Measurements from ENCODE around the gene FAM53C. TPM values are rescaled to one million over a fixed set of nuclear protein-coding genes. Genes with fewer than 3 reads are reported as not detected.

Gene FAM53C
- total RNA-seq, 2 experiments from 2014 or later, result 22.8 to 25.9 TPM

- CTCF ChIA-PET, result no interaction called here
- POLR2A ChIA-PET, result no interaction called here
- intact Hi-C loops (cut with DNase I, micrococcal nuclease), result no loop called here
Observed at GRCh38 chr5:138364576-138364975, 26.5 kb downstream of the FAM53C start.

GRCh38 chr5:138366632-138367382, 28.7 kb downstream of the FAM53C start:
- Mint-ChIP-seq H3K27ac (no peak overlapping the region), H3K9me3 (ENCODE audit: low read depth) (no peaks in the 10 kb centered on the region), H3K4me3 (no peak overlapping the region), H3K27me3 (no peaks in the 10 kb centered on the region), H3K4me1 (peaks cover 41% of the 10 kb centered on the region), H3K36me3 (ENCODE audit: low read depth) (no peaks in the 10 kb centered on the region)
- POLR2A ChIA-PET, result no interaction called here
- CTCF ChIA-PET, result interaction anchor here (0.7 to 1.0 kb wide), 3 partner anchors 14 to 784 kb away, joined by 3 to 5 read pairs (median 4); no protein-coding TSS in a partner anchor
- DNase-seq (no peak), ATAC-seq (no peak)
- intact Hi-C loops (cut with DNase I, micrococcal nuclease), result no loop called here

More at GRCh38 chr5:138364576-138364975, 26.5 kb downstream of the FAM53C start:
- no peak overlapping the region for H3K4me3 Mint-ChIP-seq
- ATAC-seq (no peak), DNase-seq (no peak)
- H3K4me1 Mint-ChIP-seq, result peaks cover 50% of the 10 kb centered on the region
- H3K27ac Mint-ChIP-seq, result no peak overlapping the region
- no peaks in the 10 kb centered on the region for H3K36me3 Mint-ChIP-seq (ENCODE audit: low read depth)
- no peaks in the 10 kb centered on the region for H3K27me3 Mint-ChIP-seq
- H3K9me3 Mint-ChIP-seq (ENCODE audit: low read depth), result no peaks in the 10 kb centered on the region

GRCh38 chr5:138369261-138369660, 31.2 kb downstream of the FAM53C start:
- DNase-seq (no peak), ATAC-seq (no peak)
- Mint-ChIP-seq H3K36me3 (ENCODE audit: low read depth) (no peaks in the 10 kb centered on the region), H3K9me3 (ENCODE audit: low read depth) (no peaks in the 10 kb centered on the region), H3K27ac (peak overlapping the region; percentile 29), H3K4me1 (peaks cover 41% of the 10 kb centered on the region), H3K4me3 (no peak overlapping the region), H3K27me3 (no peaks in the 10 kb centered on the region)
- intact Hi-C loops (cut with DNase I, micrococcal nuclease), result no loop called here
- POLR2A ChIA-PET, result interaction anchor here (0.6 kb wide), 1 partner anchor 156 kb away, joined by 6 read pairs; the partner anchor contains the start of gene CDC23
- CTCF ChIA-PET, result interaction anchor here (1.1 to 5.8 kb wide), 3 partner anchors 9 to 151 kb away, joined by 5 to 64 read pairs (median 6); partner anchors contain the start of gene KDM3B

GRCh38 chr5:138369706-138370105, 31.6 kb downstream of the FAM53C start:
- ChIA-PET POLR2A (interaction anchor here (0.6 kb wide), 1 partner anchor 156 kb away, joined by 6 read pairs; the partner anchor contains the start of gene CDC23), CTCF (interaction anchor here (1.1 to 5.8 kb wide), 5 partner anchors 9 to 334 kb away, joined by 3 to 64 read pairs (median 6); partner anchors contain the start of gene KDM3B)
- H3K27me3 Mint-ChIP-seq, result no peaks in the 10 kb centered on the region
- H3K4me1 Mint-ChIP-seq, result peaks cover 40% of the 10 kb centered on the region
- DNase-seq (no peak), ATAC-seq (no peak)
- no peak overlapping the region for H3K4me3 Mint-ChIP-seq
- intact Hi-C loops (cut with DNase I, micrococcal nuclease), result no loop called here
- H3K9me3 Mint-ChIP-seq (ENCODE audit: low read depth), result no peaks in the 10 kb centered on the region
- H3K36me3 Mint-ChIP-seq (ENCODE audit: low read depth), result no peaks in the 10 kb centered on the region
- peak overlapping the region; percentile 29 for H3K27ac Mint-ChIP-seq

- ChIA-PET POLR2A (interaction anchor here (0.7 kb wide), 1 partner anchor 39 kb away, joined by 5 read pairs; the partner anchor contains the start of gene CDC25C), CTCF (interaction anchor here (0.6 to 5.8 kb wide), 7 partner anchors 8 to 817 kb away, joined by 3 to 64 read pairs (median 4); partner anchors contain the start of genes KDM3B and PKD2L2)
- no peaks in the 10 kb centered on the region for H3K9me3 Mint-ChIP-seq (ENCODE audit: low read depth)
- H3K4me1 Mint-ChIP-seq, result peaks cover 40% of the 10 kb centered on the region
- no peak overlapping the region for H3K27ac Mint-ChIP-seq
- ATAC-seq (no peak), DNase-seq (no peak)
- H3K4me3 Mint-ChIP-seq, result no peak overlapping the region
- no peaks in the 10 kb centered on the region for H3K36me3 Mint-ChIP-seq (ENCODE audit: low read depth)
- intact Hi-C loops (cut with DNase I, micrococcal nuclease), result no loop called here
- H3K27me3 Mint-ChIP-seq, result no peaks in the 10 kb centered on the region
Observed at GRCh38 chr5:138370537-138370936, 32.5 kb downstream of the FAM53C start.

- ATAC-seq, result no peak
- Mint-ChIP-seq H3K27ac (no peak overlapping the region), H3K36me3 (ENCODE audit: low read depth) (peaks cover 2% of the 10 kb centered on the region), H3K4me3 (no peak overlapping the region), H3K4me1 (peaks cover 36% of the 10 kb centered on the region), H3K27me3 (no peaks in the 10 kb centered on the region), H3K9me3 (ENCODE audit: low read depth) (no peaks in the 10 kb centered on the region)
- no peak for DNase-seq
- CTCF ChIA-PET, result interaction anchor here (0.6 to 5.8 kb wide), 3 partner anchors 18 to 186 kb away, joined by 3 to 64 read pairs (median 4); partner anchors contain the start of gene KDM3B
- intact Hi-C loops (cut with DNase I, micrococcal nuclease), result no loop called here
- POLR2A ChIA-PET, result interaction anchor here (0.6 to 1.0 kb wide), 2 partner anchors 10 to 37 kb away, joined by 4 to 7 read pairs; no protein-coding TSS in a partner anchor
Observed at GRCh38 chr5:138371454-138371853, 33.4 kb downstream of the FAM53C start.

GRCh38 chr5:138372225-138372624, 34.2 kb downstream of the FAM53C start:
- no peaks in the 10 kb centered on the region for H3K27me3 Mint-ChIP-seq
- no peak overlapping the region for H3K27ac Mint-ChIP-seq
- CTCF ChIA-PET, result interaction anchor here (0.6 to 5.8 kb wide), 2 partner anchors 19 kb away, joined by 4 to 64 read pairs; partner anchors contain the start of gene KDM3B
- H3K9me3 Mint-ChIP-seq (ENCODE audit: low read depth), result no peaks in the 10 kb centered on the region
- intact Hi-C loops (cut with DNase I, micrococcal nuclease), result no loop called here
- H3K4me3 Mint-ChIP-seq, result no peak overlapping the region
- DNase-seq, result no peak
- POLR2A ChIA-PET, result interaction anchor here (1.0 kb wide), 1 partner anchor 9 kb away, joined by 4 read pairs; no protein-coding TSS in a partner anchor
- peak; percentile 91 for ATAC-seq
- peaks cover 6% of the 10 kb centered on the region for H3K36me3 Mint-ChIP-seq (ENCODE audit: low read depth)
- peaks cover 29% of the 10 kb centered on the region for H3K4me1 Mint-ChIP-seq

- no peaks in the 10 kb centered on the region for H3K27me3 Mint-ChIP-seq
- no peak for ATAC-seq
- no peak overlapping the region for H3K4me3 Mint-ChIP-seq
- CTCF ChIA-PET, result interaction anchor here (5.8 kb wide), 1 partner anchor 19 kb away, joined by 64 read pairs; the partner anchor contains the start of gene KDM3B
- no peak for DNase-seq
- no peaks in the 10 kb centered on the region for H3K9me3 Mint-ChIP-seq (ENCODE audit: low read depth)
- POLR2A ChIA-PET, result no interaction called here
- intact Hi-C loops (cut with DNase I, micrococcal nuclease), result no loop called here
- peaks cover 10% of the 10 kb centered on the region for H3K36me3 Mint-ChIP-seq (ENCODE audit: low read depth)
- H3K27ac Mint-ChIP-seq, result no peak overlapping the region
- H3K4me1 Mint-ChIP-seq, result peaks cover 29% of the 10 kb centered on the region
Observed at GRCh38 chr5:138372653-138373052, 34.6 kb downstream of the FAM53C start.

- CTCF ChIA-PET, result interaction anchor here (0.9 kb wide), 1 partner anchor 29 kb away, joined by 3 read pairs; no protein-coding TSS in a partner anchor
Observed at GRCh38 chr5:138382347-138382746, 44.3 kb downstream of the FAM53C start.

GRCh38 chr5:138385660-138386059, 47.6 kb downstream of the FAM53C start:
- Mint-ChIP-seq H3K4me1 (no peaks in the 10 kb centered on the region), H3K27me3 (no peaks in the 10 kb centered on the region), H3K9me3 (ENCODE audit: low read depth) (no peaks in the 10 kb centered on the region), H3K36me3 (ENCODE audit: low read depth) (peaks cover 31% of the 10 kb centered on the region), H3K4me3 (no peak overlapping the region), H3K27ac (peak overlapping the region; percentile 26)
- ChIA-PET POLR2A (no interaction called here), CTCF (no interaction called here)
- ATAC-seq (no peak), DNase-seq (no peak)
- intact Hi-C loops (cut with DNase I, micrococcal nuclease), result no loop called here

More at GRCh38 chr5:138382347-138382746, 44.3 kb downstream of the FAM53C start:
- no peak overlapping the region for H3K27ac Mint-ChIP-seq
- ATAC-seq (no peak), DNase-seq (no peak)
- peaks cover 39% of the 10 kb centered on the region for H3K36me3 Mint-ChIP-seq (ENCODE audit: low read depth)
- intact Hi-C loops (cut with DNase I, micrococcal nuclease), result no loop called here
- POLR2A ChIA-PET, result no interaction called here
- H3K27me3 Mint-ChIP-seq, result no peaks in the 10 kb centered on the region
- H3K4me1 Mint-ChIP-seq, result no peaks in the 10 kb centered on the region
- H3K9me3 Mint-ChIP-seq (ENCODE audit: low read depth), result no peaks in the 10 kb centered on the region
- no peak overlapping the region for H3K4me3 Mint-ChIP-seq

GRCh38 chr5:138386290-138386689, 48.2 kb downstream of the FAM53C start:
- no peak overlapping the region for H3K27ac Mint-ChIP-seq
- no peaks in the 10 kb centered on the region for H3K9me3 Mint-ChIP-seq (ENCODE audit: low read depth)
- CTCF ChIA-PET, result no interaction called here
- no peak for DNase-seq
- ATAC-seq, result no peak
- no peaks in the 10 kb centered on the region for H3K4me1 Mint-ChIP-seq
- intact Hi-C loops (cut with DNase I, micrococcal nuclease), result no loop called here
- POLR2A ChIA-PET, result no interaction called here
- no peak overlapping the region for H3K4me3 Mint-ChIP-seq
- peaks cover 36% of the 10 kb centered on the region for H3K36me3 Mint-ChIP-seq (ENCODE audit: low read depth)
- no peaks in the 10 kb centered on the region for H3K27me3 Mint-ChIP-seq

Data from activated CD4-positive, alpha-beta T cell treated with anti-CD3 and anti-CD28 coated beads for 36 hours (primary cell).